AG04449 (cell line): ENCODE data around the gene PHYKPL.

ENCODE experiments used
- CTCF ChIA-PET: fragments of 350-600 bp; formaldehyde crosslinking; extraction: SDS; loops from one replicate; lab custom pipeline; 2021; ENCODE audit warnings: antibody characterized with exemption; lab: Yijun Ruan, JAX
- POLR2A ChIA-PET: fragments of 400-600, 350-600 bp; formaldehyde crosslinking; extraction: SDS; loops from one replicate; lab custom pipeline; 2020; ENCODE audit warnings: antibody characterized with exemption, inconsistent platforms; lab: Yijun Ruan, JAX
- DNase-seq: peaks from one replicate; pipeline ENCODE4 v3.0.0-alpha.2; 2010; ENCODE audit warnings: low read depth, low spot score
- H3K4me3 ChIP-seq: 2 replicates; pipeline ENCODE4 v1.5.1; 2011; ENCODE audit warnings: low read depth, mild to moderate bottlenecking, control low read depth, low read length
- CTCF ChIP-seq: IDR thresholded peaks from one replicate; pipeline ENCODE4 v1.5.1; 2011; ENCODE audit warnings: mild to moderate bottlenecking, moderate library complexity, low read length, control low read depth, inconsistent platforms; ENCODE audit not compliant: insufficient read depth; ENCODE audit errors: missing control alignments

Gene PHYKPL

GRCh38 chr5:178214160-178214803 is 18.3 kb downstream of the PHYKPL start:
- no peak for TF ChIP-seq CTCF
- POLR2A ChIA-PET = interaction anchor here (4.5 kb wide), 1 partner anchor 10 kb away, joined by 30 read pairs; the partner anchor contains the start of gene HNRNPAB
- CTCF ChIA-PET = interaction anchor here (1.1 kb wide), 1 partner anchor 21 kb away, joined by 3 read pairs; no protein-coding TSS in a partner anchor
- DNase-seq = no peak
- no peak overlapping the region for H3K4me3 ChIP-seq

- H3K4me3 ChIP-seq = no peak overlapping the region
- CTCF ChIA-PET = interaction anchor here (1.1 to 1.4 kb wide), 2 partner anchors 21 to 1345 kb away, joined by 3 read pairs; no protein-coding TSS in a partner anchor
- POLR2A ChIA-PET = interaction anchor here (4.5 kb wide), 1 partner anchor 9 kb away, joined by 30 read pairs; the partner anchor contains the start of gene HNRNPAB
- no peak for TF ChIP-seq CTCF
- DNase-seq = no peak
These were observed 18.9 kb downstream of the PHYKPL start for GRCh38 chr5:178213748-178214151.

- TF ChIP-seq CTCF = no peak
- CTCF ChIA-PET = interaction anchor here (1.1 to 1.4 kb wide), 2 partner anchors 22 to 1346 kb away, joined by 3 read pairs; no protein-coding TSS in a partner anchor
- no peak overlapping the region for H3K4me3 ChIP-seq
- no peak for DNase-seq
- POLR2A ChIA-PET = interaction anchor here (4.5 kb wide), 1 partner anchor 9 kb away, joined by 30 read pairs; the partner anchor contains the start of gene HNRNPAB
These were observed 19.6 kb downstream of the PHYKPL start for GRCh38 chr5:178213003-178213461.

- no peak overlapping the region for H3K4me3 ChIP-seq
- ChIA-PET CTCF (interaction anchor here (1.4 kb wide), 1 partner anchor 1346 kb away, joined by 3 read pairs; no protein-coding TSS in a partner anchor), POLR2A (interaction anchor here (4.5 kb wide), 1 partner anchor 8 kb away, joined by 30 read pairs; the partner anchor contains the start of gene HNRNPAB)
- no peak for TF ChIP-seq CTCF
- DNase-seq = no peak
These were observed 20.2 kb downstream of the PHYKPL start for GRCh38 chr5:178212241-178213002.

- POLR2A ChIA-PET = interaction anchor here (0.6 kb wide), 1 partner anchor 1643 kb away, joined by 3 read pairs; no protein-coding TSS in a partner anchor
- CTCF ChIA-PET = no interaction called here
- no peak for TF ChIP-seq CTCF
- DNase-seq = no peak
- no peak overlapping the region for H3K4me3 ChIP-seq
These were observed 21.2 kb downstream of the PHYKPL start for GRCh38 chr5:178211095-178212048.
